ENCODE results near the gene CYP4F2. TPM values are rescaled to one million over a fixed set of nuclear protein-coding genes. Genes with fewer than 3 reads are reported as not detected.

The CYP4F2 gene
- total and polyA plus RNA-seq, 9 of the 15 experiments (the other 6 are each of a cell fraction or from before 2014, with no cell fraction given) = 0.10 to 0.56 (median 0.32) TPM; not detected in 2

- no peak for TF ChIP-seq ZHX1 (conservative IDR thresholded peaks at IDR 0.05; ENCODE audit: low read length)
- no peak for TF ChIP-seq ZNF12 (CRISPR knock-in tag; IDR thresholded peaks at IDR 0.05)
- peak; percentile 54; the same call in 1 of the 2 replicates for TF ChIP-seq CTBP1 (IDR thresholded peaks at IDR 0.05; ENCODE audit: borderline replicate concordance)
- TF ChIP-seq PRDM10 (IDR thresholded peaks at IDR 0.05; ENCODE audit: partially characterized antibody) = no peak
- TF ChIP-seq SOX6 (IDR thresholded peaks at IDR 0.05) = peak; percentile 82
- no peak for TF ChIP-seq NR2C2 (CRISPR knock-in tag; IDR thresholded peaks at IDR 0.05)
- no peak for TF ChIP-seq NR2C2 (tag; IDR thresholded peaks at IDR 0.05)
- TF ChIP-seq E2F3 (CRISPR knock-in tag; IDR thresholded peaks at IDR 0.05) = no peak
- no peak for TF ChIP-seq CBX5 (IDR thresholded peaks at IDR 0.05; ENCODE audit: borderline replicate concordance, low read depth)
- no peak for TF ChIP-seq FOXJ2 (tag; IDR thresholded peaks at IDR 0.05)
- TF ChIP-seq ZNF347 (CRISPR knock-in tag; IDR thresholded peaks at IDR 0.05; ENCODE audit: low read depth) = no peak
- no peak for TF ChIP-seq ZNF764 (CRISPR knock-in tag; IDR thresholded peaks at IDR 0.05; ENCODE audit: low read depth)
- TF ChIP-seq RBFOX2 (IDR thresholded peaks at IDR 0.05; ENCODE audit: low read depth, low read length) = no peak
- no peak for TF ChIP-seq ZNF398 (CRISPR knock-in tag; IDR thresholded peaks at IDR 0.05)
- TF ChIP-seq DACH1 (IDR thresholded peaks at IDR 0.05; ENCODE audit: partially characterized antibody) = no peak
- TF ChIP-seq ATF6 (CRISPR knock-in tag; IDR thresholded peaks at IDR 0.05) = no peak
- no peak for TF ChIP-seq ZNF24 (IDR thresholded peaks at IDR 0.05)
- TF ChIP-seq RUNX1 (IDR thresholded peaks at IDR 0.05; ENCODE audit: low read depth) = no peak
- peak in 1 of 2 experiments; percentile 58; a peak in 1 of 4 replicates for TF ChIP-seq RCOR1 (IDR thresholded peaks at IDR 0.05; ENCODE audit: borderline replicate concordance in 1 of 2, low read depth in 2 of 2, low read length in 2 of 2)
Measured at GRCh38 chr19:15869109-15869555, 28.7 kb downstream of the CYP4F2 start (continued).

Data from K562 (cell line).